T-cell (primary cell): ENCODE measurements around the gene ZBTB32. TPM values are rescaled to one million over a fixed set of nuclear protein-coding genes. Genes with fewer than 3 reads are reported as not detected.

Experiments
- ATAC-seq, 4 experiments: fragments of 200-7000 bp in 3 of 4; fragments of 150-1000 bp in 1 of 4; cut with Tn5 transposase; replicated peaks in 1 of 4; 1 replicate in 3 of 4; 2 replicates in 1 of 4; pipeline ENCODE4 v1.10.0; 2021; ENCODE audit warnings: moderate library complexity in 3 of 4, mild to moderate bottlenecking in 2 of 4, moderate number of reproducible peaks in 1 of 4
- CTCF ChIA-PET, 2 donors: fragments of 300-600 bp; sonication (Branson Sonifier 250); formaldehyde crosslinking; loops; one replicate each; lab custom pipeline; 2022; ENCODE audit warnings: antibody characterized with exemption in 2 of 2; lab: Charles Lee
- POLR2A ChIA-PET, 2 donors: fragments of 300-600 bp; sonication (Branson Sonifier 250); formaldehyde crosslinking; loops; one replicate each; lab custom pipeline; 2022; ENCODE audit warnings: antibody characterized with exemption in 2 of 2; lab: Charles Lee
- DNase-seq, 35 experiments: peaks; one replicate each; pipeline versions ENCODE4 v3.0.0 to v3.0.0-alpha.2; 2013 to 2023
- H3K27ac ChIP-seq: one replicate; pipeline ENCODE4 v1.5.1; 2013; ENCODE audit warnings: low read length
- H3K27me3 ChIP-seq, 2 experiments: replicated peaks in 1 of 2; 1 replicate in 1 of 2; 2 replicates in 1 of 2; pipeline versions ENCODE4 v1.6.1 to v1.7.0; 2013; ENCODE audit warnings: low read length in 1 of 2, mixed read lengths in 1 of 2; ENCODE audit not compliant: control insufficient read depth in 2 of 2, insufficient read depth in 2 of 2; ENCODE audit errors: extremely low read depth in 1 of 2
- H3K36me3 ChIP-seq, 2 donors: 1 replicate in 1 of 2; 2 replicates in 1 of 2; pipeline versions ENCODE4 v1.6.1 to v1.7.0; 2013; ENCODE audit warnings: low read length in 1 of 2; ENCODE audit not compliant: control insufficient read depth in 2 of 2, insufficient read depth in 1 of 2; ENCODE audit errors: extremely low read depth in 1 of 2
- H3K4me1 ChIP-seq, 2 experiments: 1 replicate in 1 of 2; 2 replicates in 1 of 2; pipeline versions ENCODE4 v1.6.1 to v1.7.0; 2013; ENCODE audit warnings: low read length in 2 of 2, mixed read lengths in 1 of 2; ENCODE audit not compliant: insufficient read depth in 2 of 2, control insufficient read depth in 1 of 2; ENCODE audit errors: extremely low read depth in 1 of 2
- H3K4me3 ChIP-seq, 2 donors: 1 replicate in 1 of 2; 2 replicates in 1 of 2; pipeline versions ENCODE4 v1.5.1 to v1.7.0; 2013; ENCODE audit warnings: mild to moderate bottlenecking in 2 of 2, low read length in 1 of 2, moderate library complexity in 1 of 2; ENCODE audit not compliant: control insufficient read depth in 1 of 2; ENCODE audit errors: extremely low read depth in 1 of 2
- H3K9me3 ChIP-seq: 2 replicates; pipeline ENCODE4 v1.7.0; 2013
- H3K27ac Mint-ChIP-seq, 2 donors: one replicate each; pipeline ENCODE4 v1.8.0; 2020 to 2021; ENCODE audit warnings: mild to moderate bottlenecking in 2 of 2, mixed read lengths in 2 of 2
- H3K27me3 Mint-ChIP-seq, 2 donors: one replicate each; pipeline ENCODE4 v1.8.0; 2021 to 2022; ENCODE audit warnings: mixed read lengths in 2 of 2
- H3K36me3 Mint-ChIP-seq: one replicate; pipeline ENCODE4 v1.8.0; 2021; ENCODE audit warnings: mixed read lengths
- H3K4me1 Mint-ChIP-seq, 3 donors: one replicate each; pipeline ENCODE4 v1.8.0; 2020 to 2022; ENCODE audit warnings: mixed read lengths in 3 of 3, mild to moderate bottlenecking in 1 of 3
- H3K4me3 Mint-ChIP-seq, 3 donors: one replicate each; pipeline ENCODE4 v1.8.0; 2020 to 2022; ENCODE audit warnings: mild to moderate bottlenecking in 3 of 3, mixed read lengths in 3 of 3, moderate library complexity in 3 of 3
- H3K9me3 Mint-ChIP-seq, 3 donors: one replicate each; pipeline ENCODE4 v1.8.0; 2020 to 2022; ENCODE audit warnings: mixed read lengths in 3 of 3
- WGBS: methylation state at CpG from one replicate; pipeline ENCODE4 v1.1.5; 2013; ENCODE audit warnings: missing lambda C conversion rate; ENCODE audit not compliant: insufficient coverage; 5-methylcytosine and 5-hydroxymethylcytosine counted together
- total RNA-seq, 35 experiments: library from RNA in 6 of 35; stranded (reverse) in 6 of 35; fragments of 120-200 nt in 1 of 35; gene quantifications; one replicate each; pipeline versions ENCODE4 v1.2.1 to v1.2.4 and lab custom pipeline; 2013 to 2026

The ZBTB32 gene
- total RNA-seq, 5 donors from 2014 or later (not counting 1 experiment from before 2014, with no cell fraction given): 1.2 to 4.1 (median 2.0) TPM

GRCh38 chr19:35663981-35664380 lies 40.4 kb upstream of the ZBTB32 start:
- H3K27ac Mint-ChIP-seq: no peak overlapping the region
- POLR2A ChIA-PET: no interaction called here

GRCh38 chr19:35665157-35665556 lies 39.2 kb upstream of the ZBTB32 start:
- peaks cover 0 to 2% (median 0%) of the 10 kb centered on the region in 3 donors for H3K4me1 Mint-ChIP-seq
- Histone ChIP-seq H3K9me3 (no peaks in the 10 kb centered on the region), H3K27me3 (peaks cover 0 to 7% of the 10 kb centered on the region in 2 experiments), H3K4me1 (no peaks in the 10 kb centered on the region), H3K27ac (no peak overlapping the region), H3K36me3 (peaks cover 24 to 43% of the 10 kb centered on the region in 2 donors), H3K4me3 (no peak overlapping the region)
- H3K36me3 Mint-ChIP-seq: peaks cover 16% of the 10 kb centered on the region
- POLR2A ChIA-PET: no interaction called here
- peaks cover 5 to 11% of the 10 kb centered on the region in 2 donors for H3K27me3 Mint-ChIP-seq
- ATAC-seq (no peak), DNase-seq (no peak)
- no peak overlapping the region for H3K27ac Mint-ChIP-seq
- H3K4me3 Mint-ChIP-seq: no peak overlapping the region
- WGBS: 96% methylated on average over 24 of the region's 24 CpGs
- H3K9me3 Mint-ChIP-seq: no peaks in the 10 kb centered on the region
- CTCF ChIA-PET: no interaction called here

More at GRCh38 chr19:35663981-35664380, 40.4 kb upstream of the ZBTB32 start:
- Histone ChIP-seq H3K36me3 (peaks cover 27 to 54% of the 10 kb centered on the region in 2 donors), H3K27ac (no peak overlapping the region), H3K9me3 (no peaks in the 10 kb centered on the region), H3K4me3 (no peak overlapping the region), H3K4me1 (no peaks in the 10 kb centered on the region), H3K27me3 (no peaks in the 10 kb centered on the region)
- H3K4me3 Mint-ChIP-seq: no peak overlapping the region
- H3K9me3 Mint-ChIP-seq: no peaks in the 10 kb centered on the region
- H3K36me3 Mint-ChIP-seq: peaks cover 22% of the 10 kb centered on the region
- H3K27me3 Mint-ChIP-seq: peaks cover 0 to under 1% of the 10 kb centered on the region in 2 donors
- ATAC-seq (no peak), DNase-seq (no peak)
- 97% methylated on average over 3 of the region's 3 CpGs for WGBS
- peaks cover 0 to 2% (median 0%) of the 10 kb centered on the region in 3 donors for H3K4me1 Mint-ChIP-seq
- CTCF ChIA-PET: no interaction called here

- Mint-ChIP-seq H3K27me3 (peaks cover 5 to 12% of the 10 kb centered on the region in 2 donors), H3K4me3 (no peak overlapping the region), H3K4me1 (peaks cover 0 to 2% (median 0%) of the 10 kb centered on the region in 3 donors), H3K9me3 (no peaks in the 10 kb centered on the region), H3K27ac (no peak overlapping the region), H3K36me3 (peaks cover 16% of the 10 kb centered on the region)
- 33% methylated on average over 3 of the region's 7 CpGs for WGBS
- Histone ChIP-seq H3K27ac (no peak overlapping the region), H3K36me3 (peaks cover 21 to 40% of the 10 kb centered on the region in 2 donors), H3K4me3 (no peak overlapping the region), H3K4me1 (no peaks in the 10 kb centered on the region), H3K27me3 (peaks cover 0 to 7% of the 10 kb centered on the region in 2 experiments), H3K9me3 (no peaks in the 10 kb centered on the region)
- ATAC-seq (no peak), DNase-seq (no peak)
- CTCF ChIA-PET: no interaction called here
- POLR2A ChIA-PET: no interaction called here
Measured at GRCh38 chr19:35665604-35666003, 38.8 kb upstream of the ZBTB32 start.

- Mint-ChIP-seq H3K27me3 (peaks cover 5 to 13% of the 10 kb centered on the region in 2 donors), H3K4me1 (peaks cover 0 to 2% (median 0%) of the 10 kb centered on the region in 3 donors), H3K4me3 (no peak within 1 kb of the TSS), H3K36me3 (peaks cover 14% of the 10 kb centered on the region), H3K27ac (no peak within 1 kb of the TSS), H3K9me3 (no peaks in the 10 kb centered on the region)
- Histone ChIP-seq H3K27ac (no peak within 1 kb of the TSS), H3K4me1 (no peaks in the 10 kb centered on the region), H3K27me3 (peaks cover 0 to 14% of the 10 kb centered on the region in 2 experiments), H3K4me3 (no peak within 1 kb of the TSS), H3K36me3 (peaks cover 17 to 36% of the 10 kb centered on the region in 2 donors), H3K9me3 (no peaks in the 10 kb centered on the region)
- ChIA-PET POLR2A (no interaction called here), CTCF (no interaction called here)
- 87% methylated on average over 11 of the region's 16 CpGs for WGBS
- DNase-seq (no peak), ATAC-seq (no peak)
Measured at GRCh38 chr19:35666251-35666913, 38.0 kb upstream of the ZBTB32 start, which contains the start of gene UPK1A. Gene UPK1A (plus strand): TSS chr19:35666517. CDS start chr19:35666813, 296 bp downstream.

GRCh38 chr19:35669566-35669965 lies 34.8 kb upstream of the ZBTB32 start:
- H3K27me3 Mint-ChIP-seq: peaks cover 14 to 36% of the 10 kb centered on the region in 2 donors
- peaks cover 8 to 10% (median 8%) of the 10 kb centered on the region in 3 donors for H3K4me1 Mint-ChIP-seq
- H3K9me3 ChIP-seq: no peaks in the 10 kb centered on the region
- ATAC-seq (no peak), DNase-seq (no peak)
- H3K9me3 Mint-ChIP-seq: no peaks in the 10 kb centered on the region
- H3K4me3 Mint-ChIP-seq: no peak overlapping the region
- peaks cover 4 to 13% of the 10 kb centered on the region in 2 experiments for H3K4me1 ChIP-seq
- no peaks in the 10 kb centered on the region for H3K36me3 Mint-ChIP-seq
- WGBS: 72% methylated on average over 6 of the region's 6 CpGs
- no peak overlapping the region for H3K4me3 ChIP-seq
- no peak overlapping the region for H3K27ac ChIP-seq
- peaks cover 7 to 12% of the 10 kb centered on the region in 2 donors for H3K36me3 ChIP-seq
- ChIA-PET CTCF (no interaction called here), POLR2A (no interaction called here)
- peak overlapping the region in 1 of 2 donors; percentile 70 for H3K27ac Mint-ChIP-seq
- peaks cover 9 to 36% of the 10 kb centered on the region in 2 experiments for H3K27me3 ChIP-seq

GRCh38 chr19:35669974-35670373 lies 34.4 kb upstream of the ZBTB32 start:
- Mint-ChIP-seq H3K4me3 (no peak overlapping the region), H3K27me3 (peaks cover 14 to 36% of the 10 kb centered on the region in 2 donors), H3K36me3 (no peaks in the 10 kb centered on the region), H3K27ac (no peak overlapping the region), H3K4me1 (peaks cover 8 to 10% (median 8%) of the 10 kb centered on the region in 3 donors), H3K9me3 (no peaks in the 10 kb centered on the region)
- Histone ChIP-seq H3K9me3 (no peaks in the 10 kb centered on the region), H3K36me3 (peaks cover 7 to 8% of the 10 kb centered on the region in 2 donors), H3K27me3 (peaks cover 9 to 39% of the 10 kb centered on the region in 2 experiments), H3K27ac (no peak overlapping the region), H3K4me3 (no peak overlapping the region), H3K4me1 (peaks cover 4 to 13% of the 10 kb centered on the region in 2 experiments)
- DNase-seq (no peak), ATAC-seq (no peak)
- POLR2A ChIA-PET: no interaction called here
- CTCF ChIA-PET: no interaction called here
- 76% methylated on average over 4 of the region's 4 CpGs for WGBS
